Mesothelial cell of epicardium (in vitro differentiated cells): ENCODE results near the gene TH. TPM values are rescaled to one million over a fixed set of nuclear protein-coding genes. Genes with fewer than 3 reads are reported as not detected.

Source experiments
- DNase-seq, 2 experiments: peaks; one replicate each; pipeline ENCODE4 v3.0.0; 2021; ENCODE audit warnings: low spot score in 2 of 2; ENCODE audit not compliant: unreplicated experiment in 2 of 2
- H3K27ac Mint-ChIP-seq: 2 replicates; pipeline ENCODE4 v1.8.0; 2021; ENCODE audit warnings: mixed read lengths
- H3K27me3 Mint-ChIP-seq: 2 replicates; pipeline ENCODE4 v1.8.0; 2021; ENCODE audit warnings: low read depth, mixed read lengths
- H3K36me3 Mint-ChIP-seq: 2 replicates; pipeline ENCODE4 v1.8.0; 2021; ENCODE audit warnings: mixed read lengths
- H3K4me1 Mint-ChIP-seq: 2 replicates; pipeline ENCODE4 v1.8.0; 2021; ENCODE audit warnings: mixed read lengths
- H3K4me3 Mint-ChIP-seq: 2 replicates; pipeline ENCODE4 v1.8.0; 2021; ENCODE audit warnings: mild to moderate bottlenecking, moderate library complexity, mixed read lengths
- H3K9me3 Mint-ChIP-seq: 2 replicates; pipeline ENCODE4 v1.8.0; 2021; ENCODE audit warnings: mixed read lengths
- total RNA-seq: library from RNA; stranded (reverse); gene quantifications from 3 replicates; pipeline ENCODE4 v1.2.1, GENCODE V29; 2021
- TF ChIP-seq, protein P1 (sequence below): fragments of 200-600 bp; sonication (generic); IDR thresholded peaks from one replicate; pipeline ENCODE4 v1.5.0; 2021; ENCODE audit warnings: antibody characterized with exemption; ENCODE audit not compliant: unreplicated experiment

The TH gene
- total RNA-seq, 1 donor from 2014 or later, result 1.4 TPM

DNA sequence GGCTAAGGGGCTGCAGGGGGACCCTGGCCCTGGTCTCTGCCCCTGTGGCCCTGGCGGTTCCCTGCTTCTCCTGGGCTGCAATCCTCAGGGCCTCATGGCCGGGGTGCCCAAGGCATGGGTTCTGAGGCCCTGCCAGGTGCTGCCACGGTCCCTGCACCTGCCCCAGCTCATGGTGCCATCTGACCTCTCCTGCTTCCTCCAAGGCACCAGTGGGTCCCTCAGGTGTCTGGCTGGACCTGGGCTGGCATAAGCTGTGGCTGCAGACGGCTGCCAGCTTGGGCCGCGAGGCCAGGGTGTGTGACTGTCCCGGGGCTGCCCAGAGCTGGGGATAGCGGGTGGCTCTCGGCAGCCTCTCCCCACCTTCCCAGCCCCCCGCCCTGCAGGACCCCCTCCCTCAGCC, 12.6 kb downstream of the TH start:
- H3K4me1 Mint-ChIP-seq, result no peaks in the 10 kb centered on the region
- no peak for DNase-seq
- no peak overlapping the region for H3K27ac Mint-ChIP-seq
- H3K36me3 Mint-ChIP-seq, result no peaks in the 10 kb centered on the region
- H3K27me3 Mint-ChIP-seq, result peaks cover 3% of the 10 kb centered on the region
- H3K4me3 Mint-ChIP-seq, result no peak overlapping the region
- no peaks in the 10 kb centered on the region for H3K9me3 Mint-ChIP-seq
- TF ChIP-seq, protein P1, sequence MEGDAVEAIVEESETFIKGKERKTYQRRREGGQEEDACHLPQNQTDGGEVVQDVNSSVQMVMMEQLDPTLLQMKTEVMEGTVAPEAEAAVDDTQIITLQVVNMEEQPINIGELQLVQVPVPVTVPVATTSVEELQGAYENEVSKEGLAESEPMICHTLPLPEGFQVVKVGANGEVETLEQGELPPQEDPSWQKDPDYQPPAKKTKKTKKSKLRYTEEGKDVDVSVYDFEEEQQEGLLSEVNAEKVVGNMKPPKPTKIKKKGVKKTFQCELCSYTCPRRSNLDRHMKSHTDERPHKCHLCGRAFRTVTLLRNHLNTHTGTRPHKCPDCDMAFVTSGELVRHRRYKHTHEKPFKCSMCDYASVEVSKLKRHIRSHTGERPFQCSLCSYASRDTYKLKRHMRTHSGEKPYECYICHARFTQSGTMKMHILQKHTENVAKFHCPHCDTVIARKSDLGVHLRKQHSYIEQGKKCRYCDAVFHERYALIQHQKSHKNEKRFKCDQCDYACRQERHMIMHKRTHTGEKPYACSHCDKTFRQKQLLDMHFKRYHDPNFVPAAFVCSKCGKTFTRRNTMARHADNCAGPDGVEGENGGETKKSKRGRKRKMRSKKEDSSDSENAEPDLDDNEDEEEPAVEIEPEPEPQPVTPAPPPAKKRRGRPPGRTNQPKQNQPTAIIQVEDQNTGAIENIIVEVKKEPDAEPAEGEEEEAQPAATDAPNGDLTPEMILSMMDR, result no peak

DNA sequence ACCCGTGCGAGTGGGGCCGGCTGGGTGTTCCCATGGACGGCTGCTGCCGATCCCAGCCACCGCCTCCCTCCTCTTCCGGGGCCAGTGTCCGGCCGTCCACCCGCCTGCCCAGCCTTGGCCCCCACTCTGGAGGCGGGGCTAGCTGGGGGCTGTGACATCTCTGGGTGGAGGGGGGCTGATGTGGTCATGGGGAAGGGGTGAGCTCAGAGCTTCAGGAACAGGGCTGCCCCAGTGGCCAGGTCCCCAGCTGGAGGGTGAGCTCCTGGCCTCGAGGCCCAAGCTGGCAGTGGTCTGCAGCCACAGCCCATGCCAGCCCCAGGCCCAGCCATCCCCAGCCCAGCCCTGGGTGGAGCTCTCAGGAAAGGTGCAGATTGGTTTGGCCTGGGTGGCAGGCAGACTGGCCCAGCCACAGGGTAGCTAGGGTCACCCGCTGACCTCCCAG, 13.3 kb downstream of the TH start:
- Mint-ChIP-seq H3K27me3 (peaks cover 3% of the 10 kb centered on the region), H3K9me3 (no peaks in the 10 kb centered on the region), H3K4me3 (no peak overlapping the region), H3K27ac (no peak overlapping the region), H3K36me3 (no peaks in the 10 kb centered on the region), H3K4me1 (no peaks in the 10 kb centered on the region)
- DNase-seq, result no peak
- TF ChIP-seq, protein P1, result no peak

DNA sequence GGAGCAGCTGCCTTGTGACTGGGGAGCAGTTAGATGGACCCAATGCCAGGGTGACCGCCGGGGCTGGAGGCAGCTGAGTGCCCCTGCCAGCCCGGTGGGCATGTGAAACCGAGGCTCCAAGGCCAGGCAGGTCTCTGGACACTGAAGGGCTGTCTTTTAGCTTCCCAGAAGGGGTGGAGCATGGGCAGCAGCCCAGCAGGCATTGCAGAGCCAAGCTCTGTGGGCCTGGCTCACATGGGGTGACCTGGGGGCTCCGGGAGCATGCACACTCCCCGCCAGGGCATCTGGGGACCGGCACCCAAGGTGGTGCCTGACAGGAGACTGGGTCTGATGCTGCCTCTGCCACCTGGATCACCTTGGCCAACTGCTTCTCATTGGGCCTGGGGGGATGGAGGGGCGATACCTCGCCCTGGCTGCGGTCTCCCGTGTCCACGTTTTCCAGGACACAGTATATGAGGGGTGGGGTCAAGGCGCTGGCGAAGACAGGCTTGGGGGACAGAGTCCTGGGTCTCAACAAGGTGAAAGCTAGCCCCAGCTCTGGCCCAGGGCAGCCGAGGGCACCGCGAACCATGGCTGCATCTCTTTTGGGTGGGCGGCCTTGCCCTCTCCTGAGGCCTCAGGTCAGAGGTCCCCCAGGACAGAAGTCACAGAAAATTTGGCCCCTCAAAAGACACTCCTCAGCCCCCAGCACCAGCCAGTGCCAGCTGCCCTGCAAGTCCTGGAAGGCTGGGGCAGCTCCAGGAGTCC, 14.1 kb downstream of the TH start:
- DNase-seq, result no peak
- Mint-ChIP-seq H3K27ac (no peak overlapping the region), H3K27me3 (peaks cover 2% of the 10 kb centered on the region), H3K4me3 (no peak overlapping the region), H3K4me1 (no peaks in the 10 kb centered on the region), H3K9me3 (no peaks in the 10 kb centered on the region), H3K36me3 (no peaks in the 10 kb centered on the region)
- TF ChIP-seq, protein P1, result no peak

DNA sequence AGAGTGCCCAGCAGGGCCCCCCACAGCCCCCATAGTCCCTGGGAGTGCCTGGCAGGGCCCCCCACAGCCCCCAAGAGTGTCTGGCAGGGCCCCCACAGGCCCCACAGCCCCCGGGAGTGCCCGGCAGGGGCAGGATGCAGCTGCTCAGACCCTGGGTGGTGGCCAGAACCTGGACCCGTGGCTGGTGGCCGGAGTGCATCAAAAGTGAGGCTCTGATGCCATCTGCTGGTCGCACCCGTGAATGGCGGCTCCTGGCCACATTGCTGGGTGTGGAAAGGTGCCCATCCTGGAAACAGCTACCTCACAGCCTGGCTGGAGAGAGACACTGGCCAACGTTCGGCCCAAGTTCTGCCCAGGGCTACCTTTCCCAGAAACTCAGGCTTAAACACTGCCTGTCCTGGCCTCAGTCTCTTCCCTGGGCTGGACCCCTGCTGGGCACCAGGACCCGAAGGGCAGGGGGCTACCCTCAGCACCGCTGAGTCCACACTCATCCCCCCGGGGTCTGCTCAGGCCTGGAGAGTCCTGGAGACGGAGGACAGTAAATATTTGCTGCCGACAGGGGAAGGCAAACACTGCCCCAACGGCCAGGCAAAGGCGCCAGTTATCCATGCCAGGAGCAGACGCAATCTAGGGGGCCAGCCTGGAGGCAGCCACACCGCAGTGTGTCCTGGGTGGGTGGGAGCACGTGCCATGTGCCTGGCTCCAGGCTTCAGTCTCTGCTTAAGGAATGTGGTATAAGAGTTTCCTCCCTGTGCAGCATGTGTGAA, 15.0 kb downstream of the TH start:
- Mint-ChIP-seq H3K4me3 (no peak overlapping the region), H3K9me3 (no peaks in the 10 kb centered on the region), H3K4me1 (peaks cover 3% of the 10 kb centered on the region), H3K27ac (no peak overlapping the region), H3K36me3 (no peaks in the 10 kb centered on the region), H3K27me3 (peaks cover 1% of the 10 kb centered on the region)
- TF ChIP-seq, protein P1, result peak; percentile 88
- peak; percentile 64 to 86 for DNase-seq

DNA sequence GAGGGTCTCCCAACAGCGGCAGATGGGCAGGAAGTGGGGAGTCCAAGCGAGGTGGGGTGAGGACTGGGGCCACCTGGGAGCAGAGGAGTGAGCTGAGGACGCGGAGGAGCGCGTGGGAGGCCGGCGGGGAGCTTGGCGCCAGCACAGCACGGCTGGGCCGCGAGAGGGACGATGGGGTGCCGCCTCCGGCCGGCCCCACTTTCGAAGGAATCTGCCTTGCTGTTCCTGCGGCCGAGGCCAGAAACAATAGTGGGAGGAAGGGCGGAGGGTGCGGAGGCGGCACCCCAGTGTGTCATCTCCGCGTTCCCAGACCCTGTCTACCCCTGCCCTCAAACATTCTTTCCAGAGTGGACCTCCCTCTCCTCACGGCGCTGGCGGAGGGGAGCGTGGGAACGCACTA, 16.1 kb downstream of the TH start:
- Mint-ChIP-seq H3K4me1 (peaks cover 11% of the 10 kb centered on the region), H3K4me3 (no peak overlapping the region), H3K27me3 (peaks cover 11% of the 10 kb centered on the region), H3K9me3 (no peaks in the 10 kb centered on the region), H3K27ac (no peak overlapping the region), H3K36me3 (no peaks in the 10 kb centered on the region)
- DNase-seq, result no peak
- TF ChIP-seq, protein P1, result no peak
